SK-N-SH (cell line): ENCODE data around the gene TGDS. TPM values are rescaled to one million over a fixed set of nuclear protein-coding genes. Genes with fewer than 3 reads are reported as not detected.

Source experiments
- CTCF ChIA-PET: fragments of 300-600, 350-600 bp; formaldehyde crosslinking; extraction: SDS; loops from one replicate; lab custom pipeline; 2021; lab: Yijun Ruan, JAX
- POLR2A ChIA-PET: fragments of 350-600 bp; sonication (Branson Sonifier 250); formaldehyde crosslinking; extraction: SDS; loops from one replicate; lab custom pipeline; 2020; ENCODE audit warnings: antibody characterized with exemption, inconsistent platforms; lab: Yijun Ruan, JAX
- DNase-seq: peaks from one replicate; pipeline ENCODE4 v3.0.0; 2012
- H2AFZ ChIP-seq: fragments of 200-600 bp; sonication (generic); 2 replicates; pipeline ENCODE4 v1.8.1; 2016; ENCODE audit warnings: antibody characterized with exemption, mild to moderate bottlenecking, low read depth
- H3F3A ChIP-seq: fragments of 200-600 bp; sonication (generic); replicated peaks from 2 replicates; pipeline ENCODE3; 2016; ENCODE audit warnings: antibody characterized with exemption, mild to moderate bottlenecking; ENCODE audit not compliant: insufficient read depth
- H3K27ac ChIP-seq, 2 experiments: fragments of 200-500 bp in 1 of 2; fragments of 200-600 bp in 1 of 2; sonication (Bioruptor generic) in 1 of 2; sonication (generic), shearing (Covaris generic) in 1 of 2; 2 replicates each; pipeline versions ENCODE4 v1.5.1 to v1.6.1; 2014 to 2016; ENCODE audit warnings: low read depth in 2 of 2, inconsistent platforms in 1 of 2, low read length in 1 of 2, mild to moderate bottlenecking in 1 of 2, mixed read lengths in 1 of 2
- H3K27me3 ChIP-seq: fragments of 200-600 bp; sonication (generic), shearing (Covaris generic); 2 replicates; pipeline ENCODE4 v1.6.1; 2016; ENCODE audit warnings: mixed run types; ENCODE audit not compliant: insufficient read depth
- H3K36me3 ChIP-seq, 2 experiments: fragments of 200-500 bp in 1 of 2; fragments of 200-600 bp in 1 of 2; sonication (Bioruptor generic) in 1 of 2; sonication (generic) in 1 of 2; replicated peaks in 1 of 2; 2 replicates each; pipeline versions ENCODE3 to v1.5.1; 2014 to 2016; ENCODE audit warnings: low read length in 1 of 2, mild to moderate bottlenecking in 1 of 2; ENCODE audit not compliant: insufficient read depth in 2 of 2, control insufficient read depth in 1 of 2
- H3K4me1 ChIP-seq, 2 experiments: fragments of 200-500 bp in 1 of 2; fragments of 200-600 bp in 1 of 2; sonication (Bioruptor generic) in 1 of 2; sonication (generic), shearing (Covaris generic) in 1 of 2; 2 replicates each; pipeline versions ENCODE4 v1.5.1 to v1.6.1; 2014 to 2016; ENCODE audit warnings: low read depth in 1 of 2, low read length in 1 of 2, mixed run types in 1 of 2; ENCODE audit not compliant: insufficient read depth in 2 of 2, control insufficient read depth in 1 of 2
- H3K4me2 ChIP-seq: fragments of 200-600 bp; sonication (generic), shearing (Covaris generic); 2 replicates; pipeline ENCODE4 v1.6.1; 2017; ENCODE audit warnings: mixed run types
- H3K4me3 ChIP-seq, 2 experiments: fragments of 200-500 bp in 1 of 2; fragments of 200-600 bp in 1 of 2; sonication (Bioruptor generic) in 1 of 2; sonication (generic), shearing (Covaris generic) in 1 of 2; 2 replicates each; pipeline versions ENCODE4 v1.5.1 to v1.8.1; 2014 to 2016; ENCODE audit warnings: low read depth in 2 of 2, inconsistent platforms in 1 of 2, low read length in 1 of 2, mild to moderate bottlenecking in 1 of 2, mixed read lengths in 1 of 2, moderate library complexity in 1 of 2
- H3K79me2 ChIP-seq: fragments of 200-600 bp; sonication (generic); 2 replicates; pipeline ENCODE4 v1.8.1; 2017; ENCODE audit warnings: mild to moderate bottlenecking; ENCODE audit not compliant: insufficient read depth
- H3K9ac ChIP-seq: fragments of 200-600 bp; sonication (generic); 2 replicates; pipeline ENCODE4 v1.6.1; 2017; ENCODE audit warnings: mixed run types
- H3K9me2 ChIP-seq: fragments of 200-600 bp; sonication (generic); 2 replicates; pipeline ENCODE4 v1.6.1; 2017; ENCODE audit warnings: mixed run types
- H3K9me3 ChIP-seq: fragments of 200-600 bp; sonication (generic); 2 replicates; pipeline ENCODE4 v1.6.1; 2017; ENCODE audit warnings: mixed run types, mild to moderate bottlenecking, moderate library complexity
- H4K20me1 ChIP-seq: fragments of 200-600 bp; sonication (generic); 2 replicates; pipeline ENCODE4 v1.6.1; 2017; ENCODE audit warnings: mild to moderate bottlenecking, mixed run types; ENCODE audit not compliant: insufficient read depth
- EP300 ChIP-seq, 2 experiments: IDR thresholded peaks; 2 replicates each; pipeline versions ENCODE4 v1.4.0 to v1.6.1; 2012; ENCODE audit warnings: borderline replicate concordance in 1 of 2, low read depth in 1 of 2, low read length in 1 of 2
- FOSL2 ChIP-seq: IDR thresholded peaks from 2 replicates; pipeline ENCODE4 v1.4.0; 2012; ENCODE audit warnings: low read depth, mild to moderate bottlenecking, moderate library complexity, borderline replicate concordance
- FOXM1 ChIP-seq: IDR thresholded peaks from 2 replicates; pipeline ENCODE4 v1.4.0; 2012; ENCODE audit warnings: low read depth, mild to moderate bottlenecking
- GABPA ChIP-seq: IDR thresholded peaks from 2 replicates; pipeline ENCODE4 v1.4.0; 2012; ENCODE audit warnings: low read depth, mild to moderate bottlenecking
- GATA2 ChIP-seq: sonication (generic); formaldehyde crosslinking; IDR thresholded peaks from 2 replicates; pipeline ENCODE4 v1.5.0; 2020; ENCODE audit warnings: mild to moderate bottlenecking, missing genetic modification reagents
- JUND ChIP-seq: IDR thresholded peaks from 2 replicates; pipeline ENCODE4 v1.4.0; 2012
- MXI1 ChIP-seq: IDR thresholded peaks from 2 replicates; pipeline ENCODE4 v1.6.1; 2012; ENCODE audit warnings: mild to moderate bottlenecking, low read depth, low read length, improper control_type of control experiment
- NFIC ChIP-seq: IDR thresholded peaks from 2 replicates; pipeline ENCODE4 v1.4.0; 2012; ENCODE audit warnings: borderline replicate concordance
- NRF1 ChIP-seq: IDR thresholded peaks from 2 replicates; pipeline ENCODE4 v1.6.1; 2012; ENCODE audit warnings: low read depth, mild to moderate bottlenecking, low read length
- POLR2AphosphoS5 ChIP-seq: IDR thresholded peaks from 2 replicates; pipeline ENCODE4 v1.6.1; 2012; ENCODE audit warnings: low read depth, low read length
- RFX5 ChIP-seq: IDR thresholded peaks from 2 replicates; pipeline ENCODE4 v1.6.1; 2012; ENCODE audit warnings: mild to moderate bottlenecking, improper control_type of control experiment, low read length
- RXRA ChIP-seq: IDR thresholded peaks from 2 replicates; pipeline ENCODE4 v1.4.0; 2012; ENCODE audit warnings: low read depth, mild to moderate bottlenecking, borderline replicate concordance
- SIN3A ChIP-seq: IDR thresholded peaks from 2 replicates; pipeline ENCODE4 v1.6.1; 2012; ENCODE audit warnings: low read depth, mild to moderate bottlenecking, low read length, moderate library complexity, borderline replicate concordance
- TAF1 ChIP-seq: IDR thresholded peaks from 2 replicates; pipeline ENCODE4 v1.6.1; 2012; ENCODE audit warnings: low read depth, mild to moderate bottlenecking, low read length, moderate library complexity, borderline replicate concordance
- TCF12 ChIP-seq: IDR thresholded peaks from 2 replicates; pipeline ENCODE4 v1.4.0; 2012
- TEAD4 ChIP-seq: IDR thresholded peaks from 2 replicates; pipeline ENCODE4 v1.4.0; 2012; ENCODE audit warnings: mild to moderate bottlenecking, borderline replicate concordance; ENCODE audit not compliant: insufficient read depth
- WGBS: methylation state at CpG from one replicate; pipeline ENCODE4 v1.1.6; 2017; ENCODE audit warnings: low lambda C conversion rate; 5-methylcytosine and 5-hydroxymethylcytosine counted together
- polyA plus RNA-seq, 3 experiments: library from polyadenylated mRNA; depleted of rRNA; stranded (reverse); fragments of >200 nt; gene quantifications; 2 replicates each; pipeline ENCODE4 v1.2.3, GENCODE V29; 2012
- TF ChIP-seq, protein P1 (sequence below): fragments of 200-600 bp; sonication (generic); IDR thresholded peaks from 2 replicates; pipeline ENCODE4 v1.6.1; 2017; ENCODE audit warnings: antibody characterized with exemption, mild to moderate bottlenecking, moderate library complexity
- TF ChIP-seq, protein P2 (sequence below): IDR thresholded peaks from 2 replicates; pipeline ENCODE4; 2012
- TF ChIP-seq, protein P3 (sequence below): fragments of 150-350 bp; IDR thresholded peaks from 2 replicates; pipeline ENCODE4 v1.6.1; 2016; ENCODE audit warnings: mild to moderate bottlenecking, low read depth, low read length
- TF ChIP-seq, protein P4 (sequence below): IDR thresholded peaks from 2 replicates; pipeline ENCODE4 v1.4.0; 2012; ENCODE audit warnings: low read depth, borderline replicate concordance
- TF ChIP-seq, protein P5 (sequence below): IDR thresholded peaks from 2 replicates; pipeline ENCODE4 v1.4.0; 2012; ENCODE audit warnings: low read depth, borderline replicate concordance

TGDS gene
- polyA plus RNA-seq, 1 of the 3 experiments (the other 2 are of a cell fraction) = 8.2 TPM

DNA sequence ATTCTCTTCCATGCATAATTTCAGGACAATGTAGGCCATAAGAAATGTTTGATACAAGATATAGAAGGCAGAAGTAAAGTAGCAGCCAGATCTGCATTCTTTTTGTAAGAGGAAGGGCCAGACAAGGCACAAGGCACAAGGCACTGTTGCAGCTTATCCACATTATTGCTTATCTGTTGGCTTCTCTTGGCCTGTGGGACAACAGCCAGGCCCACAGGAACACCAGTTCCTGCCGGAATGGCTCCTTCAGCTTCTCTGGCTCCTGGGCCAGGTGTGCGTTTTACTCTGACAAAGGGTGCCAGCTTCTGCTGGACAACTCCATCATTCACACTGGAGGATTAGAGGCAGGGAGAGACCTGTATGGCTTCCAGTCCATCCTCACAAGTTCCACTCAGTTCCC, 34.9 kb upstream of the TGDS start (continued):
- TF ChIP-seq FOSL2 = no peak
- no peak for TF ChIP-seq RFX5
- TF ChIP-seq GATA2 (CRISPR knock-in tag) = no peak
- TF ChIP-seq, protein P1, sequence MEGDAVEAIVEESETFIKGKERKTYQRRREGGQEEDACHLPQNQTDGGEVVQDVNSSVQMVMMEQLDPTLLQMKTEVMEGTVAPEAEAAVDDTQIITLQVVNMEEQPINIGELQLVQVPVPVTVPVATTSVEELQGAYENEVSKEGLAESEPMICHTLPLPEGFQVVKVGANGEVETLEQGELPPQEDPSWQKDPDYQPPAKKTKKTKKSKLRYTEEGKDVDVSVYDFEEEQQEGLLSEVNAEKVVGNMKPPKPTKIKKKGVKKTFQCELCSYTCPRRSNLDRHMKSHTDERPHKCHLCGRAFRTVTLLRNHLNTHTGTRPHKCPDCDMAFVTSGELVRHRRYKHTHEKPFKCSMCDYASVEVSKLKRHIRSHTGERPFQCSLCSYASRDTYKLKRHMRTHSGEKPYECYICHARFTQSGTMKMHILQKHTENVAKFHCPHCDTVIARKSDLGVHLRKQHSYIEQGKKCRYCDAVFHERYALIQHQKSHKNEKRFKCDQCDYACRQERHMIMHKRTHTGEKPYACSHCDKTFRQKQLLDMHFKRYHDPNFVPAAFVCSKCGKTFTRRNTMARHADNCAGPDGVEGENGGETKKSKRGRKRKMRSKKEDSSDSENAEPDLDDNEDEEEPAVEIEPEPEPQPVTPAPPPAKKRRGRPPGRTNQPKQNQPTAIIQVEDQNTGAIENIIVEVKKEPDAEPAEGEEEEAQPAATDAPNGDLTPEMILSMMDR = no peak
- TF ChIP-seq EP300 (IDR thresholded peaks at IDR 0.05; ENCODE audit: borderline replicate concordance in 1 of 2, low read depth in 1 of 2, low read length in 1 of 2) = no peak
- TF ChIP-seq, protein P2, sequence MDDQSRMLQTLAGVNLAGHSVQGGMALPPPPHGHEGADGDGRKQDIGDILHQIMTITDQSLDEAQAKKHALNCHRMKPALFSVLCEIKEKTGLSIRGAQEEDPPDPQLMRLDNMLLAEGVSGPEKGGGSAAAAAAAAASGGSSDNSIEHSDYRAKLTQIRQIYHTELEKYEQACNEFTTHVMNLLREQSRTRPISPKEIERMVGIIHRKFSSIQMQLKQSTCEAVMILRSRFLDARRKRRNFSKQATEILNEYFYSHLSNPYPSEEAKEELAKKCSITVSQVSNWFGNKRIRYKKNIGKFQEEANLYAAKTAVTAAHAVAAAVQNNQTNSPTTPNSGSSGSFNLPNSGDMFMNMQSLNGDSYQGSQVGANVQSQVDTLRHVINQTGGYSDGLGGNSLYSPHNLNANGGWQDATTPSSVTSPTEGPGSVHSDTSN = no peak
- TF ChIP-seq, protein P3, sequence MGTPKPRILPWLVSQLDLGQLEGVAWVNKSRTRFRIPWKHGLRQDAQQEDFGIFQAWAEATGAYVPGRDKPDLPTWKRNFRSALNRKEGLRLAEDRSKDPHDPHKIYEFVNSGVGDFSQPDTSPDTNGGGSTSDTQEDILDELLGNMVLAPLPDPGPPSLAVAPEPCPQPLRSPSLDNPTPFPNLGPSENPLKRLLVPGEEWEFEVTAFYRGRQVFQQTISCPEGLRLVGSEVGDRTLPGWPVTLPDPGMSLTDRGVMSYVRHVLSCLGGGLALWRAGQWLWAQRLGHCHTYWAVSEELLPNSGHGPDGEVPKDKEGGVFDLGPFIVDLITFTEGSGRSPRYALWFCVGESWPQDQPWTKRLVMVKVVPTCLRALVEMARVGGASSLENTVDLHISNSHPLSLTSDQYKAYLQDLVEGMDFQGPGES = no peak
- TF ChIP-seq NRF1 = no peak
- TF ChIP-seq MXI1 = no peak
- no peak for TF ChIP-seq SIN3A
- no peak for TF ChIP-seq RXRA
- no peak for TF ChIP-seq JUND

DNA sequence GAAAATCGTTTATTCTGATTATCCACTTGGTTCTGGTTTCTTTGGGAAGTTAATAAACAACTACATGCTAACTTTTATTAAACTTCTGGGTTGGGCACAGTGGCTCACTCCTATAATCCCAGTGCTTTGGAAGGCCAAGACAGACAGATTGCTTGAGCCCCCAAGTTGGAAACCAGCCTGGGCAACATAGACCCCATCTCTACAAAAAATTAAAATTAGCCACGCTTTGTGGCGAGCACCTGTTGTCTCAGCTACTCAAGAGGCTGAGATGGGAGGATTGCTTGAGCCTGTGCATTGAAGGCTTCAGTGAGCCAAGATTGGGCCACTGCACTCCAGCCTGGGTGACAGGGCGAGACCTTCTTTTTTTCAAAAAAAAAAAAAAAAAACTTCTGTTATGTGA, 27.4 kb upstream of the TGDS start:
- peaks cover 66 to 73% of the 10 kb centered on the region in 2 experiments for H3K36me3 ChIP-seq

More for the DNA sequence above, 27.4 kb upstream of the TGDS start:
- Histone ChIP-seq H2AFZ (no peak overlapping the region), H3K4me3 (no peak overlapping the region), H4K20me1 (no peaks in the 10 kb centered on the region), H3K4me2 (no peak overlapping the region), H3K27me3 (no peaks in the 10 kb centered on the region), H3K4me1 (no peaks in the 10 kb centered on the region), H3F3A (no peaks in the 10 kb centered on the region), H3K9me3 (no peaks in the 10 kb centered on the region), H3K27ac (no peak overlapping the region), H3K79me2 (0 out of 2 replicates have a peak, but pooled peaks cover 5% of the 10 kb centered on the region), H3K9ac (no peak overlapping the region), H3K9me2 (no peaks in the 10 kb centered on the region)
- TF ChIP-seq, protein P2 = no peak
- no peak for TF ChIP-seq POLR2AphosphoS5
- TF ChIP-seq EP300 (IDR thresholded peaks at IDR 0.05; ENCODE audit: borderline replicate concordance in 1 of 2, low read depth in 1 of 2, low read length in 1 of 2) = no peak
- TF ChIP-seq NFIC = no peak
- no peak for TF ChIP-seq FOXM1
- TF ChIP-seq, protein P4, sequence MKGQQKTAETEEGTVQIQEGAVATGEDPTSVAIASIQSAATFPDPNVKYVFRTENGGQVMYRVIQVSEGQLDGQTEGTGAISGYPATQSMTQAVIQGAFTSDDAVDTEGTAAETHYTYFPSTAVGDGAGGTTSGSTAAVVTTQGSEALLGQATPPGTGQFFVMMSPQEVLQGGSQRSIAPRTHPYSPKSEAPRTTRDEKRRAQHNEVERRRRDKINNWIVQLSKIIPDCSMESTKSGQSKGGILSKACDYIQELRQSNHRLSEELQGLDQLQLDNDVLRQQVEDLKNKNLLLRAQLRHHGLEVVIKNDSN = no peak
- TF ChIP-seq GABPA = no peak
- TF ChIP-seq TCF12 = no peak
- no peak for TF ChIP-seq TEAD4
- TF ChIP-seq, protein P5, sequence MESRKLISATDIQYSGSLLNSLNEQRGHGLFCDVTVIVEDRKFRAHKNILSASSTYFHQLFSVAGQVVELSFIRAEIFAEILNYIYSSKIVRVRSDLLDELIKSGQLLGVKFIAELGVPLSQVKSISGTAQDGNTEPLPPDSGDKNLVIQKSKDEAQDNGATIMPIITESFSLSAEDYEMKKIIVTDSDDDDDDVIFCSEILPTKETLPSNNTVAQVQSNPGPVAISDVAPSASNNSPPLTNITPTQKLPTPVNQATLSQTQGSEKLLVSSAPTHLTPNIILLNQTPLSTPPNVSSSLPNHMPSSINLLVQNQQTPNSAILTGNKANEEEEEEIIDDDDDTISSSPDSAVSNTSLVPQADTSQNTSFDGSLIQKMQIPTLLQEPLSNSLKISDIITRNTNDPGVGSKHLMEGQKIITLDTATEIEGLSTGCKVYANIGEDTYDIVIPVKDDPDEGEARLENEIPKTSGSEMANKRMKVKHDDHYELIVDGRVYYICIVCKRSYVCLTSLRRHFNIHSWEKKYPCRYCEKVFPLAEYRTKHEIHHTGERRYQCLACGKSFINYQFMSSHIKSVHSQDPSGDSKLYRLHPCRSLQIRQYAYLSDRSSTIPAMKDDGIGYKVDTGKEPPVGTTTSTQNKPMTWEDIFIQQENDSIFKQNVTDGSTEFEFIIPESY = no peak
- no peak for TF ChIP-seq TAF1
- DNase-seq = no peak
- WGBS = 88% methylated on average over 4 of the region's 4 CpGs
- CTCF ChIA-PET = interaction anchor here (1.1 to 11.3 kb wide), 2 partner anchors 76 to 191 kb away, joined by 3 to 307 read pairs; no protein-coding TSS in a partner anchor
- POLR2A ChIA-PET = no interaction called here
